ENCODE results near the gene PRMT3.

GRCh38 chr11:20497124-20497792, 109.7 kb downstream of the PRMT3 start:
- TF ChIP-seq ZNF146 (tag by site-specific recombination; IDR thresholded peaks at IDR 0.05) (no peak), INSM2 (tag by site-specific recombination; IDR thresholded peaks at IDR 0.05) (no peak)
